Nephron progenitor cell (in vitro differentiated cells): Measurements from ENCODE around the gene MED15.

ENCODE experiments used
- DNase-seq: peaks from one replicate; pipeline ENCODE4 v3.0.0; 2021
- H3K27ac Mint-ChIP-seq: 2 replicates; pipeline ENCODE4 v1.8.0; 2021; ENCODE audit warnings: mild to moderate bottlenecking, moderate library complexity, mixed read lengths
- H3K27me3 Mint-ChIP-seq: 2 replicates; pipeline ENCODE4 v1.8.0; 2021; ENCODE audit warnings: mild to moderate bottlenecking, low read depth, mixed read lengths; ENCODE audit not compliant: poor library complexity
- H3K36me3 Mint-ChIP-seq: 2 replicates; pipeline ENCODE4 v1.8.0; 2021; ENCODE audit warnings: low read depth, mixed read lengths
- H3K4me1 Mint-ChIP-seq: 2 replicates; pipeline ENCODE4 v1.8.0; 2021; ENCODE audit warnings: mixed read lengths
- H3K4me3 Mint-ChIP-seq: 2 replicates; pipeline ENCODE4 v1.8.0; 2021; ENCODE audit warnings: mild to moderate bottlenecking, moderate library complexity, mixed read lengths
- H3K9me3 Mint-ChIP-seq: 2 replicates; pipeline ENCODE4 v1.8.0; 2021; ENCODE audit warnings: mild to moderate bottlenecking, moderate library complexity, mixed read lengths
- CTCF ChIP-seq: fragments of 200-600 bp; sonication (generic); IDR thresholded peaks from 2 replicates; pipeline ENCODE4 v1.5.0; 2021; ENCODE audit warnings: antibody characterized with exemption

The MED15 gene

GRCh38 chr22:20483771-20484170 lies 23.6 kb upstream of the MED15 start:
- no peak for DNase-seq
- Mint-ChIP-seq H3K27ac (no peak overlapping the region), H3K9me3 (peaks cover 16% of the 10 kb centered on the region), H3K4me1 (no peaks in the 10 kb centered on the region), H3K4me3 (no peak overlapping the region), H3K36me3 (peaks cover 54% of the 10 kb centered on the region), H3K27me3 (no peaks in the 10 kb centered on the region)
- TF ChIP-seq CTCF = no peak

GRCh38 chr22:20484948-20485683 lies 22.3 kb upstream of the MED15 start:
- peaks cover 4% of the 10 kb centered on the region for H3K27me3 Mint-ChIP-seq
- peaks cover 45% of the 10 kb centered on the region for H3K36me3 Mint-ChIP-seq
- H3K4me3 Mint-ChIP-seq = no peak overlapping the region
- peaks cover 5% of the 10 kb centered on the region for H3K4me1 Mint-ChIP-seq
- H3K9me3 Mint-ChIP-seq = peaks cover 8% of the 10 kb centered on the region
- no peak for TF ChIP-seq CTCF
- H3K27ac Mint-ChIP-seq = no peak overlapping the region
- DNase-seq = no peak

GRCh38 chr22:20486229-20486628 lies 21.2 kb upstream of the MED15 start:
- Mint-ChIP-seq H3K4me3 (no peak overlapping the region), H3K36me3 (peaks cover 41% of the 10 kb centered on the region), H3K4me1 (peaks cover 5% of the 10 kb centered on the region), H3K27ac (no peak overlapping the region), H3K27me3 (peaks cover 4% of the 10 kb centered on the region), H3K9me3 (peaks cover 4% of the 10 kb centered on the region)
- no peak for DNase-seq
- TF ChIP-seq CTCF = no peak

GRCh38 chr22:20487715-20488114 lies 19.7 kb upstream of the MED15 start:
- Mint-ChIP-seq H3K36me3 (peaks cover 37% of the 10 kb centered on the region), H3K27me3 (peaks cover 4% of the 10 kb centered on the region), H3K27ac (no peak overlapping the region), H3K9me3 (peaks cover 4% of the 10 kb centered on the region), H3K4me1 (peaks cover 5% of the 10 kb centered on the region), H3K4me3 (no peak overlapping the region)
- no peak for DNase-seq
- TF ChIP-seq CTCF = no peak

GRCh38 chr22:20488946-20489345 lies 18.5 kb upstream of the MED15 start:
- Mint-ChIP-seq H3K4me1 (peaks cover 10% of the 10 kb centered on the region), H3K27ac (no peak overlapping the region), H3K27me3 (peaks cover 4% of the 10 kb centered on the region), H3K36me3 (peaks cover 26% of the 10 kb centered on the region), H3K4me3 (no peak overlapping the region), H3K9me3 (no peaks in the 10 kb centered on the region)
- no peak for TF ChIP-seq CTCF
- no peak for DNase-seq
